Measurements from ENCODE around the gene LRPAP1.
"Not testable (repeated sequence)": the region's sequence is repeated elsewhere in the genome, so short reads cannot be mapped to it uniquely, and the experiment has no call there.

The LRPAP1 gene

DNA sequence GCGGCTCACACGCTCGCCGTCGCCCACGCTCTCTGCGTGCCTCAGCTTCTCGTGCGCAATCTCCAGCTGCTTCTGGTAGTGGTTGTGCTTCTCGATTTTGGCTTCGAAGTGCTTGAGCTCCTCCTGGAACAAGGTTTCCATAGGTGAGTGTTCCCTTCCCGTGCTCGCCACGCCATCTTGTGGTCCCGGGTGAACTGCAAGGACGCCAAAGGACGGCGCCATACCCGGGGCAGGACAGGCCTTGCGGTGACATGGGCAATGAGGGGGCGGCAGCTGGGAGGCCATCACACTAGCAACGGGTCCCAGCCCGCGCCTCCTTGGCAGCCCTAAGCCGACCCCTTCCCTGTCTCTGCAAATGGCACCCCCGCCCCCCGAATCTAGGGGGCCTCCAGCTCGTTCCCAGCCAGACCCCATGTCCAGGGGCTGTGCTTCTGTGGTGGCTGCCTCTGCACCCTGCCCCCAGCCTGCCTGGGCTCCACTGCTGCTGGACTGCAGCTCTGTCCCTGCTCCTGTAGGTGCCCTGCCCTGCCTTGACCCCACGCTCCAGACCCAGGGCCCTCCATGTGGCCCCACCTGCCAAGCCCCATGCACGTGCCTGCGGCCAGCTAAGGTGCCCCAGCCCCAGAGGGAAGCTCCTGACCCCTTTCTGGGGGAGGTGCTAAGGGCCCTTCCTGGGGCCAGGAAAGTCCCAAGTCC, 17.3 kb downstream of the LRPAP1 start:
- H3K27me3 ChIP-seq (ENCODE audit: control insufficient read depth in 1 of 2, insufficient read depth in 2 of 2, low read length in 2 of 2): no peaks in the 10 kb centered on the region
- peaks cover 52% of the 10 kb centered on the region for H3K36me3 ChIP-seq (ENCODE audit: insufficient read depth, low read length)
- H3K9ac ChIP-seq (ENCODE audit: low read length): no peak overlapping the region
- no peak overlapping the region for H3K27ac ChIP-seq (ENCODE audit: low read depth, low read length)
- H3K4me1 ChIP-seq (ENCODE audit: insufficient read depth, low read length): no peaks in the 10 kb centered on the region
- H3K9me3 ChIP-seq (ENCODE audit: low read length): no peaks in the 10 kb centered on the region
- H3K4me3 ChIP-seq (ENCODE audit: low read depth in 1 of 2, low read length in 2 of 2): no peak overlapping the region

- Histone ChIP-seq H3K36me3 (ENCODE audit: insufficient read depth, low read length) (peaks cover 45% of the 10 kb centered on the region), H3K4me3 (ENCODE audit: low read depth in 1 of 2, low read length in 2 of 2) (no peak overlapping the region), H3K9ac (ENCODE audit: low read length) (no peak overlapping the region), H3K9me3 (ENCODE audit: low read length) (no peaks in the 10 kb centered on the region), H3K27me3 (ENCODE audit: control insufficient read depth in 1 of 2, insufficient read depth in 2 of 2, low read length in 2 of 2) (no peaks in the 10 kb centered on the region), H3K4me1 (ENCODE audit: insufficient read depth, low read length) (no peaks in the 10 kb centered on the region), H3K27ac (ENCODE audit: low read depth, low read length) (no peak overlapping the region)
Observed at GRCh38 chr4:3514221-3514780, 17.9 kb downstream of the LRPAP1 start.

- Histone ChIP-seq H3K27me3 (ENCODE audit: control insufficient read depth in 1 of 2, insufficient read depth in 2 of 2, low read length in 2 of 2) (no peaks in the 10 kb centered on the region), H3K9me3 (ENCODE audit: low read length) (no peaks in the 10 kb centered on the region), H3K36me3 (ENCODE audit: insufficient read depth, low read length) (peaks cover 47% of the 10 kb centered on the region), H3K4me3 (ENCODE audit: low read depth in 1 of 2, low read length in 2 of 2) (no peak overlapping the region), H3K4me1 (ENCODE audit: insufficient read depth, low read length) (no peaks in the 10 kb centered on the region), H3K27ac (ENCODE audit: low read depth, low read length) (no peak overlapping the region), H3K9ac (ENCODE audit: low read length) (no peak overlapping the region)
Observed at GRCh38 chr4:3513807-3514206, 18.4 kb downstream of the LRPAP1 start.

DNA sequence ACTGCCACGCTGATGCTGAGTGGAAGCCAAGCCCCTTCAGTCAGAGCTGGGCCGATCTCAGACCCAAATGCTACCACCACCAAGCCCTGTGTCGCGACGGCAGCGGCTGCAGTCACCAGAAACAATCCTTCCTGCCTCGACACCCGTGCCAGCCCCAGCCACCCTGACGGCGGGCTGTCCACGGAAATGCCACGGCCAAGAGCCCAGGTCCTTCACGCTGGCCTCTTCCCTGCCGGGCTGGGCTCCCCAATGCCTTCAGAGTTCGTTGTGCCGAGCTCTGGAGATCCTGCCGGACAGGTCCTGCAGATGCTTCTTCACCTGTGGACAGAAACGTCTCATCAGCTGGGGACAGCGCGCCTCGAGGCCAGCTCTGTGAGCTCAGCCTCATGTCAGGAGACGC, 19.5 kb downstream of the LRPAP1 start:
- H3K27me3 ChIP-seq (ENCODE audit: control insufficient read depth in 1 of 2, insufficient read depth in 2 of 2, low read length in 2 of 2): no peaks in the 10 kb centered on the region
- no peaks in the 10 kb centered on the region for H3K4me1 ChIP-seq (ENCODE audit: insufficient read depth, low read length)
- H3K27ac ChIP-seq (ENCODE audit: low read depth, low read length): no peak overlapping the region
- no peaks in the 10 kb centered on the region for H3K9me3 ChIP-seq (ENCODE audit: low read length)
- H3K4me3 ChIP-seq (ENCODE audit: low read depth in 1 of 2, low read length in 2 of 2): no peak overlapping the region
- H3K36me3 ChIP-seq (ENCODE audit: insufficient read depth, low read length): peaks cover 46% of the 10 kb centered on the region
- no peak overlapping the region for H3K9ac ChIP-seq (ENCODE audit: low read length)

- Histone ChIP-seq H3K9me3 (ENCODE audit: low read length) (no peaks in the 10 kb centered on the region), H3K27me3 (ENCODE audit: control insufficient read depth in 1 of 2, insufficient read depth in 2 of 2, low read length in 2 of 2) (no peaks in the 10 kb centered on the region), H3K4me1 (ENCODE audit: insufficient read depth, low read length) (no peaks in the 10 kb centered on the region), H3K4me3 (ENCODE audit: low read depth in 1 of 2, low read length in 2 of 2) (no peak overlapping the region), H3K27ac (ENCODE audit: low read depth, low read length) (no peak overlapping the region), H3K9ac (ENCODE audit: low read length) (no peak overlapping the region), H3K36me3 (ENCODE audit: insufficient read depth, low read length) (peaks cover 43% of the 10 kb centered on the region)
Observed at GRCh38 chr4:3512279-3512678, 19.9 kb downstream of the LRPAP1 start.

DNA sequence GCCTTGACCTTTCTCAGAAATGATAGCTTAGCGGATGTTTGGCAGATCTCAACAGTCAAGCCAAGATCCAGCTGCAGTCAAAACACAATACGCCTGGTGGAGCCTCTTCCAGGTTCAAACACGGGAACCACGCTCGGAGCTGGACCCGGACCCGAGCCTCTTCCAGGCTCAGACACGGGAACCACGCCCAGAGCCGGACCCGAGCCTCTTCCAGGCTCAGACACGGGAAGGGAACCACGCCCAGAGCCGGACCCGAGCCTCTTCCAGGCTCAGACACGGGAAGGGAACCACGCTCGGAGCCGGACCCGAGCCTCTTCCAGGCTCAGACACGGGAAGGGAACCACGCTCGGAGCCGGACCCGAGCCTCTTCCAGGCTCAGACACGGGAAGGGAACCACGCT, 20.6 kb downstream of the LRPAP1 start:
- H3K4me3 ChIP-seq (ENCODE audit: low read depth in 1 of 2, low read length in 2 of 2); H3K4me1 ChIP-seq (ENCODE audit: insufficient read depth, low read length); H3K27ac ChIP-seq (ENCODE audit: low read depth, low read length); H3K27me3 ChIP-seq (ENCODE audit: control insufficient read depth in 1 of 2, insufficient read depth in 2 of 2, low read length in 2 of 2); H3K9me3 ChIP-seq (ENCODE audit: low read length); H3K9ac ChIP-seq (ENCODE audit: low read length): not testable (repeated sequence)
- peaks cover 43% of the 10 kb centered on the region for H3K36me3 ChIP-seq (ENCODE audit: insufficient read depth, low read length)

GRCh38 chr4:3511187-3511586, 21.0 kb downstream of the LRPAP1 start:
- H3K9ac ChIP-seq (ENCODE audit: low read length): no peak overlapping the region
- H3K4me1 ChIP-seq (ENCODE audit: insufficient read depth, low read length): no peaks in the 10 kb centered on the region
- peaks cover 39% of the 10 kb centered on the region for H3K36me3 ChIP-seq (ENCODE audit: insufficient read depth, low read length)
- no peak overlapping the region for H3K4me3 ChIP-seq (ENCODE audit: low read depth in 1 of 2, low read length in 2 of 2)
- no peaks in the 10 kb centered on the region for H3K27me3 ChIP-seq (ENCODE audit: control insufficient read depth in 1 of 2, insufficient read depth in 2 of 2, low read length in 2 of 2)
- no peaks in the 10 kb centered on the region for H3K9me3 ChIP-seq (ENCODE audit: low read length)
- no peak overlapping the region for H3K27ac ChIP-seq (ENCODE audit: low read depth, low read length)

- Histone ChIP-seq H3K4me3 (ENCODE audit: low read depth in 1 of 2, low read length in 2 of 2) (no peak overlapping the region), H3K27me3 (ENCODE audit: control insufficient read depth in 1 of 2, insufficient read depth in 2 of 2, low read length in 2 of 2) (no peaks in the 10 kb centered on the region), H3K9me3 (ENCODE audit: low read length) (no peaks in the 10 kb centered on the region), H3K9ac (ENCODE audit: low read length) (no peak overlapping the region), H3K27ac (ENCODE audit: low read depth, low read length) (no peak overlapping the region), H3K4me1 (ENCODE audit: insufficient read depth, low read length) (no peaks in the 10 kb centered on the region), H3K36me3 (ENCODE audit: insufficient read depth, low read length) (peaks cover 37% of the 10 kb centered on the region)
Observed at GRCh38 chr4:3510481-3510880, 21.7 kb downstream of the LRPAP1 start.

DNA sequence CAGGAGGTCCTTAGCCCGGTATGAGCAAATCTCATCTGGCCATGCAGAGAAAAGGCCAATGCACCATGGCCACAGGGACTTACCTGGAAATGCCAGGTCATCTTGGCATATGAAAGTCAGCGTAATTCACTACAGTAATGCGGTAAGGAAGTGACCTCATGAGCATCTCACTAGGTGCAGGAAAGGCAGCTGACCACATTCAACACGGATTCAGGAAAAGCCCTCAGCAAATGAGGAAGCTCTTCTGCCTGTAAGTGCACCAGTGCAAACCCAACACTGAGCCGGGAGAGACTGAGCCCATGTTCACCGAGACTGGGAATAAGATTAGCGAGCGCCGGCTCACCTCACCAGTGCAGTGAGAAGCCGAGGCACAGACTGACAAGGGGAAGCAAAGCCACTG, 23.7 kb downstream of the LRPAP1 start:
- H3K36me3 ChIP-seq (ENCODE audit: insufficient read depth, low read length): peaks cover 39% of the 10 kb centered on the region
- H3K9ac ChIP-seq (ENCODE audit: low read length): no peak overlapping the region
- no peak overlapping the region for H3K4me3 ChIP-seq (ENCODE audit: low read depth in 1 of 2, low read length in 2 of 2)
- H3K9me3 ChIP-seq (ENCODE audit: low read length): no peaks in the 10 kb centered on the region
- H3K4me1 ChIP-seq (ENCODE audit: insufficient read depth, low read length): no peaks in the 10 kb centered on the region
- no peak overlapping the region for H3K27ac ChIP-seq (ENCODE audit: low read depth, low read length)
- H3K27me3 ChIP-seq (ENCODE audit: control insufficient read depth in 1 of 2, insufficient read depth in 2 of 2, low read length in 2 of 2): no peaks in the 10 kb centered on the region

GRCh38 chr4:3505231-3505630, 27.0 kb downstream of the LRPAP1 start:
- Histone ChIP-seq H3K9me3 (ENCODE audit: low read length) (no peaks in the 10 kb centered on the region), H3K4me1 (ENCODE audit: insufficient read depth, low read length) (no peaks in the 10 kb centered on the region), H3K36me3 (ENCODE audit: insufficient read depth, low read length) (peaks cover 30% of the 10 kb centered on the region)

GRCh38 chr4:3502941-3503936, 29.0 kb downstream of the LRPAP1 start:
- Histone ChIP-seq H3K27ac (ENCODE audit: low read depth, low read length) (no peak overlapping the region), H3K36me3 (ENCODE audit: insufficient read depth, low read length) (peaks cover 21% of the 10 kb centered on the region), H3K9me3 (ENCODE audit: low read length) (no peaks in the 10 kb centered on the region), H3K4me1 (ENCODE audit: insufficient read depth, low read length) (no peaks in the 10 kb centered on the region), H3K4me3 (ENCODE audit: low read depth in 1 of 2, low read length in 2 of 2) (no peak overlapping the region), H3K9ac (ENCODE audit: low read length) (no peak overlapping the region), H3K27me3 (ENCODE audit: control insufficient read depth in 1 of 2, insufficient read depth in 2 of 2, low read length in 2 of 2) (no peaks in the 10 kb centered on the region)

More at GRCh38 chr4:3505231-3505630, 27.0 kb downstream of the LRPAP1 start:
- Histone ChIP-seq H3K4me3 (ENCODE audit: low read depth in 1 of 2, low read length in 2 of 2) (no peak overlapping the region), H3K27ac (ENCODE audit: low read depth, low read length) (no peak overlapping the region), H3K27me3 (ENCODE audit: control insufficient read depth in 1 of 2, insufficient read depth in 2 of 2, low read length in 2 of 2) (no peaks in the 10 kb centered on the region), H3K9ac (ENCODE audit: low read length) (no peak overlapping the region)
